Prostate gland (tissue), 2 donors: ENCODE measurements around the gene MED1. TPM values are rescaled to one million over a fixed set of nuclear protein-coding genes. Genes with fewer than 3 reads are reported as not detected.
"Not testable (repeated sequence)": the region's sequence is repeated elsewhere in the genome, so short reads cannot be mapped to it uniquely, and the experiment has no call there.

Experiments
- DNase-seq: peaks from one replicate; pipeline ENCODE4 v3.0.0-alpha.2; 2019; ENCODE audit warnings: low spot score
- H3K27ac ChIP-seq, 2 donors: fragments of 200-600 bp; sonication (generic); 2 replicates each; pipeline ENCODE4 v1.5.1; 2017 to 2019
- H3K27me3 ChIP-seq: fragments of 200-600 bp; sonication (generic); replicated peaks from 2 replicates; pipeline ENCODE4 v1.5.1; 2019; ENCODE audit not compliant: insufficient read depth
- H3K36me3 ChIP-seq, 2 donors: fragments of 200-600 bp; sonication (generic); 1 replicate in 1 of 2; 2 replicates in 1 of 2; pipeline versions ENCODE4 v1.5.1 to v1.8.1; 2017 to 2019
- H3K4me1 ChIP-seq: fragments of 200-600 bp; sonication (generic); replicated peaks from 2 replicates; pipeline ENCODE4 v1.5.1; 2019
- H3K4me3 ChIP-seq, 2 donors: fragments of 200-600 bp; sonication (generic); 2 replicates each; pipeline ENCODE4 v1.5.1; 2017 to 2019
- H3K9me3 ChIP-seq: fragments of 200-600 bp; sonication (generic); 2 replicates; pipeline ENCODE4 v1.5.1; 2017
- CTCF ChIP-seq, 4 experiments: fragments of 200-600 bp in 2 of 4; fragments of 450-650 bp in 2 of 4; sonication (generic) in 2 of 4; IDR thresholded peaks; 1 replicate in 3 of 4; 2 replicates in 1 of 4; pipeline ENCODE4 v1.5.1; 2016 to 2019; ENCODE audit warnings: antibody characterized with exemption in 4 of 4, mild to moderate bottlenecking in 2 of 4, moderate library complexity in 2 of 4
- POLR2A ChIP-seq: fragments of 450-650 bp; IDR thresholded peaks from one replicate; pipeline ENCODE4 v1.6.1; 2016; ENCODE audit warnings: antibody characterized with exemption, mild to moderate bottlenecking
- POLR2AphosphoS5 ChIP-seq: sonication (generic); formaldehyde crosslinking; IDR thresholded peaks from one replicate; pipeline ENCODE4 v1.6.1; 2017; ENCODE audit warnings: antibody characterized with exemption
- WGBS: methylation state at CpG from one replicate; pipeline ENCODE4 v1.1.5; 2018; 5-methylcytosine and 5-hydroxymethylcytosine counted together
- intact Hi-C: fragments of 100-400 bp; cut with DNase I; formaldehyde crosslinking; loops from one replicate; pipeline ENCODE4 v1.14.2; 2022
- total RNA-seq, 2 donors: library from RNA; depleted of rRNA; stranded (reverse); fragments of >200 nt; gene quantifications; one replicate each; pipeline ENCODE4 v1.1.0, GENCODE V29; 2016

MED1 gene
- total RNA-seq, 2 donors from 2014 or later = 22.9 to 39.7 TPM

DNA sequence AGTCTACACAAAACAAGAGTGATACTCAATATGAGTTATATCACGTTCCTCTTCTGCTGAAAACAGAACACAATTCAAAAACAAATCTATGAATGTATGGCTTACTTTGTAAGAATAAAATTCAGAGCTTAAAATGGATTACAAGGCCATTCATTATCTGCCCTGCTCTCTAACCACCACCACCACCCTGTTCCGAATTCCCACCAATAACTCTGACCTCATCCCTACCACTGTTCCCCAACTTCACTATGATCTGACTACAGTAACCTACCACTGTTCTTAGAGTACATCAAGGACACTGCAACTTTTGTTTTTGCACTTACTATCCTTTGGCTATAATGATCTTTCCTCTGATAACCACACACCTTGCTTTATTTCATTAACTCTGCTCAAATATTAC, 70.9 kb downstream of the MED1 start:
- Histone ChIP-seq H3K4me1 (no peaks in the 10 kb centered on the region), H3K4me3 (no peak overlapping the region), H3K36me3 (no peaks in the 10 kb centered on the region), H3K27me3 (no peaks in the 10 kb centered on the region), H3K9me3 (no peaks in the 10 kb centered on the region), H3K27ac (no peak overlapping the region)
- no peak for DNase-seq
- no peak for TF ChIP-seq POLR2AphosphoS5
- TF ChIP-seq CTCF (IDR thresholded peaks at IDR 0.05) = no peak
- TF ChIP-seq POLR2A = no peak
- WGBS = 72% methylated on average over 2 of the region's 2 CpGs
- intact Hi-C loops = no loop called here

DNA sequence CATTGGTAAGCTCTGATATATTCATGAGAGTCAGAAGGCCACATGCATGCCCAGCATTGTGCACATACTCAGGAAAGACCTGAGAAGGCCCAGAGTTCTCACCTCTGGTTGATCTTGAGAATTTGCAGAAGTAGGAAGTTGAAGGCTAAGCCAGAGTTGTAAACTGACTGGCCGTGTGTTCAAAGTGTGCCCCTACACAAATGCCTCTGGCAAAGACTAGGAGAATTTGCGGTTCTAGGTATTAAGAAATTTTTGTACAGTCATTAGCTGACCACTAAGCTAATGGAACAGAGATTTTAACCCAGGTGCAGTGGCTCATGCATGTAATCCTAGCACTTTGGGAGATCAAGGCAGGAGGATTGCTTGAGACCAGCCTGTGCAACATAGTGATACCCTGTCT, 74.6 kb downstream of the MED1 start:
- Histone ChIP-seq H3K4me3 (no peak overlapping the region), H3K27me3 (no peaks in the 10 kb centered on the region), H3K9me3 (no peaks in the 10 kb centered on the region), H3K4me1 (no peaks in the 10 kb centered on the region), H3K36me3 (no peaks in the 10 kb centered on the region), H3K27ac (no peak overlapping the region)
- DNase-seq = no peak
- TF ChIP-seq POLR2AphosphoS5 (no peak), POLR2A (no peak), CTCF (IDR thresholded peaks at IDR 0.05) (no peak)
- intact Hi-C loops = no loop called here
- 78% methylated on average over 2 of the region's 2 CpGs for WGBS

GRCh38 chr17:39367805-39368204, 83.3 kb downstream of the MED1 start:
- intact Hi-C loops, DNase-seq, H3K36me3 ChIP-seq, H3K27ac ChIP-seq, H3K4me3 ChIP-seq, H3K4me1 ChIP-seq, H3K27me3 ChIP-seq, H3K9me3 ChIP-seq: not testable (repeated sequence)
- WGBS = 96% methylated on average over 4 of the region's 4 CpGs

- WGBS = 66% methylated on average over 5 of the region's 5 CpGs
- Histone ChIP-seq H3K4me1 (no peaks in the 10 kb centered on the region), H3K9me3 (no peaks in the 10 kb centered on the region), H3K27ac (no peak overlapping the region), H3K4me3 (no peak overlapping the region), H3K36me3 (no peaks in the 10 kb centered on the region), H3K27me3 (no peaks in the 10 kb centered on the region)
- TF ChIP-seq CTCF (IDR thresholded peaks at IDR 0.05) (no peak), POLR2A (no peak), POLR2AphosphoS5 (no peak)
- intact Hi-C loops = no loop called here
- no peak for DNase-seq
Observed at GRCh38 chr17:39365872-39366271, 85.2 kb downstream of the MED1 start.

- Histone ChIP-seq H3K36me3 (no peaks in the 10 kb centered on the region), H3K9me3 (no peaks in the 10 kb centered on the region), H3K27ac (no peak overlapping the region), H3K4me1 (no peaks in the 10 kb centered on the region), H3K4me3 (no peak overlapping the region), H3K27me3 (no peaks in the 10 kb centered on the region)
- intact Hi-C loops = no loop called here
- DNase-seq = no peak
- no peak for TF ChIP-seq POLR2AphosphoS5
- TF ChIP-seq CTCF (IDR thresholded peaks at IDR 0.05) = no peak
- WGBS = 50% methylated on average over 4 of the region's 4 CpGs
Observed at GRCh38 chr17:39365242-39365641, 85.8 kb downstream of the MED1 start.
